HepG2 (cell line): ENCODE results near the gene ATN1. TPM values are rescaled to one million over a fixed set of nuclear protein-coding genes. Genes with fewer than 3 reads are reported as not detected.

Experiments used
- AGO1 ChIP-seq: fragments of 200-400 bp; formaldehyde crosslinking; IDR thresholded peaks from 2 replicates; pipeline ENCODE4 v1.6.1; 2017; ENCODE audit warnings: mild to moderate bottlenecking, low read depth, low read length, moderate library complexity; ENCODE audit not compliant: poor library complexity, severe bottlenecking
- ELK4 ChIP-seq: sonication (generic); formaldehyde crosslinking; IDR thresholded peaks from 2 replicates; pipeline ENCODE4 v1.9.0; 2021; ENCODE audit warnings: missing genetic modification reagents, borderline replicate concordance
- GLI4 ChIP-seq: sonication (generic); formaldehyde crosslinking; IDR thresholded peaks from 2 replicates; pipeline ENCODE4 v1.5.1; 2020; ENCODE audit warnings: missing genetic modification reagents, mild to moderate bottlenecking, moderate library complexity, borderline replicate concordance
- HHEX ChIP-seq: IDR thresholded peaks from 2 replicates; pipeline ENCODE4 v1.6.1; 2016; ENCODE audit warnings: control low read depth
- KAT8 ChIP-seq: IDR thresholded peaks from 2 replicates; pipeline ENCODE4 v1.6.1; 2016; ENCODE audit warnings: missing genetic modification reagents, missing compliant biosample characterization
- KMT2A ChIP-seq: sonication (generic); formaldehyde crosslinking; IDR thresholded peaks from 2 replicates; pipeline ENCODE4 v1.4.0; 2020; ENCODE audit warnings: missing genetic modification reagents
- NKX3-1 ChIP-seq: sonication (generic); formaldehyde crosslinking; IDR thresholded peaks from 2 replicates; pipeline ENCODE4 v1.5.0; 2020; ENCODE audit warnings: missing genetic modification reagents
- PHF20 ChIP-seq: sonication (generic); formaldehyde crosslinking; IDR thresholded peaks from 2 replicates; pipeline ENCODE4 v1.5.0; 2020; ENCODE audit warnings: mild to moderate bottlenecking, missing genetic modification reagents
- RAD51 ChIP-seq: fragments of 450-650 bp; IDR thresholded peaks from 2 replicates; pipeline ENCODE4 v1.6.1; 2016; ENCODE audit warnings: borderline replicate concordance
- SMARCE1 ChIP-seq: fragments of 450-650 bp; IDR thresholded peaks from 2 replicates; pipeline ENCODE4 v1.6.1; 2017; ENCODE audit warnings: borderline replicate concordance
- SP4 ChIP-seq: sonication (generic); formaldehyde crosslinking; IDR thresholded peaks from 2 replicates; pipeline ENCODE4 v1.8.1; 2023; ENCODE audit warnings: mild to moderate bottlenecking, missing genetic modification reagents
- SRF ChIP-seq: IDR thresholded peaks from 2 replicates; pipeline ENCODE4 v1.6.1; 2011; ENCODE audit warnings: mild to moderate bottlenecking, low read depth, low read length, moderate library complexity
- SYNCRIP ChIP-seq: fragments of 200-400 bp; formaldehyde crosslinking; IDR thresholded peaks from 2 replicates; pipeline ENCODE4 v1.6.1; 2018; ENCODE audit warnings: mild to moderate bottlenecking, low read depth, low read length; ENCODE audit not compliant: insufficient read depth
- TGIF2 ChIP-seq: IDR thresholded peaks from 2 replicates; pipeline ENCODE4 v1.6.1; 2016; ENCODE audit warnings: control low read depth, missing compliant biosample characterization
- ZBTB44 ChIP-seq: sonication (generic); formaldehyde crosslinking; IDR thresholded peaks from 2 replicates; pipeline ENCODE4 v1.4.0; 2020; ENCODE audit warnings: missing genetic modification reagents
- ZNF12 ChIP-seq: sonication (generic); formaldehyde crosslinking; IDR thresholded peaks from 2 replicates; pipeline ENCODE4 v1.5.0; 2020; ENCODE audit warnings: missing genetic modification reagents
- ZNF251 ChIP-seq: sonication (generic); formaldehyde crosslinking; IDR thresholded peaks from 2 replicates; pipeline ENCODE4 v1.9.0; 2021; ENCODE audit warnings: mild to moderate bottlenecking, missing genetic modification reagents
- ZNF446 ChIP-seq: sonication (generic); formaldehyde crosslinking; IDR thresholded peaks from 2 replicates; pipeline ENCODE4 v1.5.0; 2020; ENCODE audit warnings: mild to moderate bottlenecking, missing genetic modification reagents
- ZNF670 ChIP-seq: sonication (generic); formaldehyde crosslinking; IDR thresholded peaks from 2 replicates; pipeline ENCODE4 v1.8.0; 2022; ENCODE audit warnings: mild to moderate bottlenecking, missing genetic modification reagents, borderline replicate concordance
- ZNF780A ChIP-seq: sonication (generic); formaldehyde crosslinking; IDR thresholded peaks from 2 replicates; pipeline ENCODE4 v1.8.0; 2022; ENCODE audit warnings: mild to moderate bottlenecking, missing genetic modification reagents, moderate library complexity
- ZNF782 ChIP-seq: sonication (generic); formaldehyde crosslinking; IDR thresholded peaks from 2 replicates; pipeline ENCODE4 v1.4.0; 2020; ENCODE audit warnings: missing genetic modification reagents, mild to moderate bottlenecking, borderline replicate concordance
- polyA plus RNA-seq, 8 experiments: library from polyadenylated mRNA; depleted of rRNA in 3 of 8; stranded (reverse) in 7 of 8; unstranded in 1 of 8; fragments of >200 nt; fragmentation: Illumina TruSeq in 4 of 8; extraction: Trizol in 4 of 8; gene quantifications; 2 replicates each; pipeline versions ENCODE4 v1.2.1 to v1.2.3, GENCODE V29; 2011 to 2016; ENCODE audit warnings: low read depth in 4 of 8, missing spikeins in 1 of 8, mixed read lengths in 1 of 8; ENCODE audit not compliant: insufficient read depth in 1 of 8
- total RNA-seq, 5 experiments: library from RNA; depleted of rRNA; stranded (reverse); fragments of >200 nt; fragmentation: Illumina TruSeq; extraction: Trizol; gene quantifications; 2 replicates each; pipeline ENCODE4 v1.2.3, GENCODE V29; 2016; ENCODE audit warnings: low read depth in 1 of 5
- TF ChIP-seq, protein P1 (sequence below): sonication (generic); formaldehyde crosslinking; IDR thresholded peaks from 2 replicates; pipeline ENCODE4 v1.4.0; 2020; ENCODE audit warnings: missing genetic modification reagents, borderline replicate concordance

Gene ATN1
- total and polyA plus RNA-seq, 2 of the 13 experiments (the other 11 are each of a cell fraction or from before 2014, with no cell fraction given) = 2.1 to 8.6 TPM

DNA sequence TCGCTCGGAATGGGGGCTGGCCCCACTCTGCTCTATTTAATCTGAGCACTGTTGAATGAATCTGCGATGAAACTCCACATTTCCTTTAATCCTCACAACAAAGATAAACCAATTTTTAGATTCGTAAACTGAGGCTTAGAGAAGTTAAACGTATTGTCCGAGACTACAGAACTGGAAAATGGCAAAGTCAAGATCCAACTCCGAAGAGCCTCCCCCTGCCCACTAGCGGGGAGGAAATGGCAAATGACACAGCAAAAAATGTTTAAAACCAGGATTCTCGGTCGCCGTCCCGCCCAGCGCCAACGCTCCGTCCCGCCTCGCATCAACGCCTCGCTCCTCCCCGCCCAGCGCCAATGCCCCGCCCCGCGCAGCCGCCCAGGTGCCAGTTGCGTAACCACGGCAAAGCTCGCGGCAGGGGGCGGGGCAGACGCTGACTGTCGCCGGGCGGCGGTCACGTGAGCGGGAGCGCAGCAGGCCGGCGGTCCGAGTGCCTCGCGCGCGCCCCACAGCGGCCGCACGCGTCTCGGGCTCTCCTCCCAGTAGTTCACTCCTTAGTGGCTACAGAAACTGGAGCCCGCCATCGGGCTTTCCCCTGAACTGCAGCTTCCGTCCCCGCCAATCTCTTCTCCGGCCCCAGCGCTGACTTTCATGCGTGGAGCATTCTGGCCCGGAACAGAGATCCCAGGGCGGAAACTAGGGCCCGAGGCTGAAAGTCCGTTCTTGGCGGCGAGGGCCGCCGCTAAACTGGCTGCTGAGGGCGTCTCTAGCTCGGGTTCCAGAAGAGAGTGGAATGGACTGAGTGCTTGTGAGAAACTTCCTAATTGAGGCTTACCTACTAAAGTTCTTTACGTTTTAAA is 36.7 kb upstream of the ATN1 start (continued):
- no peak; the same call in 1 of the 2 replicates for TF ChIP-seq ZBTB44 (CRISPR knock-in tag)
- TF ChIP-seq, protein P1, sequence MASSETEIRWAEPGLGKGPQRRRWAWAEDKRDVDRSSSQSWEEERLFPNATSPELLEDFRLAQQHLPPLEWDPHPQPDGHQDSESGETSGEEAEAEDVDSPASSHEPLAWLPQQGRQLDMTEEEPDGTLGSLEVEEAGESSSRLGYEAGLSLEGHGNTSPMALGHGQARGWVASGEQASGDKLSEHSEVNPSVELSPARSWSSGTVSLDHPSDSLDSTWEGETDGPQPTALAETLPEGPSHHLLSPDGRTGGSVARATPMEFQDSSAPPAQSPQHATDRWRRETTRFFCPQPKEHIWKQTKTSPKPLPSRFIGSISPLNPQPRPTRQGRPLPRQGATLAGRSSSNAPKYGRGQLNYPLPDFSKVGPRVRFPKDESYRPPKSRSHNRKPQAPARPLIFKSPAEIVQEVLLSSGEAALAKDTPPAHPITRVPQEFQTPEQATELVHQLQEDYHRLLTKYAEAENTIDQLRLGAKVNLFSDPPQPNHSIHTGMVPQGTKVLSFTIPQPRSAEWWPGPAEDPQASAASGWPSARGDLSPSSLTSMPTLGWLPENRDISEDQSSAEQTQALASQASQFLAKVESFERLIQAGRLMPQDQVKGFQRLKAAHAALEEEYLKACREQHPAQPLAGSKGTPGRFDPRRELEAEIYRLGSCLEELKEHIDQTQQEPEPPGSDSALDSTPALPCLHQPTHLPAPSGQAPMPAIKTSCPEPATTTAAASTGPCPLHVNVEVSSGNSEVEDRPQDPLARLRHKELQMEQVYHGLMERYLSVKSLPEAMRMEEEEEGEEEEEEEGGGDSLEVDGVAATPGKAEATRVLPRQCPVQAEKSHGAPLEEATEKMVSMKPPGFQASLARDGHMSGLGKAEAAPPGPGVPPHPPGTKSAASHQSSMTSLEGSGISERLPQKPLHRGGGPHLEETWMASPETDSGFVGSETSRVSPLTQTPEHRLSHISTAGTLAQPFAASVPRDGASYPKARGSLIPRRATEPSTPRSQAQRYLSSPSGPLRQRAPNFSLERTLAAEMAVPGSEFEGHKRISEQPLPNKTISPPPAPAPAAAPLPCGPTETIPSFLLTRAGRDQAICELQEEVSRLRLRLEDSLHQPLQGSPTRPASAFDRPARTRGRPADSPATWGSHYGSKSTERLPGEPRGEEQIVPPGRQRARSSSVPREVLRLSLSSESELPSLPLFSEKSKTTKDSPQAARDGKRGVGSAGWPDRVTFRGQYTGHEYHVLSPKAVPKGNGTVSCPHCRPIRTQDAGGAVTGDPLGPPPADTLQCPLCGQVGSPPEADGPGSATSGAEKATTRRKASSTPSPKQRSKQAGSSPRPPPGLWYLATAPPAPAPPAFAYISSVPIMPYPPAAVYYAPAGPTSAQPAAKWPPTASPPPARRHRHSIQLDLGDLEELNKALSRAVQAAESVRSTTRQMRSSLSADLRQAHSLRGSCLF (CRISPR knock-in tag) = no peak
- no peak for TF ChIP-seq ZNF12 (CRISPR knock-in tag)
- no peak for TF ChIP-seq SMARCE1
- 0 out of 2 replicates have a peak, but pooled peaks have one; percentile 51 for TF ChIP-seq GLI4 (CRISPR knock-in tag)
- no peak for TF ChIP-seq KMT2A
- TF ChIP-seq TGIF2 (CRISPR knock-in tag) = peak; percentile 81
- no peak for TF ChIP-seq ELK4 (CRISPR knock-in tag)
- TF ChIP-seq ZNF670 (CRISPR knock-in tag) = 0 out of 2 replicates have a peak, but pooled peaks have one; percentile 33
- TF ChIP-seq KAT8 (CRISPR knock-in tag) = 0 out of 2 replicates have a peak, but pooled peaks have one; percentile 40
- no peak; the same call in 1 of the 2 replicates for TF ChIP-seq HHEX (CRISPR knock-in tag)
- no peak for TF ChIP-seq SRF
- TF ChIP-seq PHF20 = 0 out of 2 replicates have a peak, but pooled peaks have one; percentile 51
- peak; percentile 62; the same call in 1 of the 2 replicates for TF ChIP-seq RAD51
- TF ChIP-seq ZNF446 (CRISPR knock-in tag) = no peak
- no peak; the same call in none of the 2 replicates for TF ChIP-seq NKX3-1
- no peak for TF ChIP-seq ZNF782
- TF ChIP-seq AGO1 = peak; percentile 82
- no peak for TF ChIP-seq SYNCRIP
- peak; percentile 98 for TF ChIP-seq SP4 (CRISPR knock-in tag)
- TF ChIP-seq ZNF251 = no peak
- no peak for TF ChIP-seq ZNF780A (CRISPR knock-in tag)
